Skin of body (tissue), 2 donors: Measurements from ENCODE around the gene LLGL2. TPM values are rescaled to one million over a fixed set of nuclear protein-coding genes. Genes with fewer than 3 reads are reported as not detected.
"Not testable (repeated sequence)": the region's sequence is repeated elsewhere in the genome, so short reads cannot be mapped to it uniquely, and the experiment has no call there.

Source experiments
- DNase-seq: peaks from one replicate; lab custom pipeline; 2025; lab: John Stamatoyannopoulos, UW
- total RNA-seq: library from RNA; depleted of rRNA; stranded (reverse); fragments of >200 nt; gene quantifications from one replicate; pipeline ENCODE4 v1.2.3, GENCODE V29; 2014

Gene LLGL2
- total RNA-seq, 1 donor from 2014 or later, result 17.8 TPM

GRCh38 chr17:75589919-75590303 lies 64.4 kb downstream of the LLGL2 start:
- no peak for DNase-seq

- no peak for DNase-seq
These were observed 64.8 kb downstream of the LLGL2 start for GRCh38 chr17:75590314-75590761.

- no peak for DNase-seq
These were observed 65.6 kb downstream of the LLGL2 start for GRCh38 chr17:75590849-75591721.

GRCh38 chr17:75591722-75592302 lies 66.3 kb downstream of the LLGL2 start:
- no peak for DNase-seq

- no peak for DNase-seq
These were observed 67.0 kb downstream of the LLGL2 start for GRCh38 chr17:75592348-75593020.

GRCh38 chr17:75593430-75593829 lies 67.9 kb downstream of the LLGL2 start:
- DNase-seq, result not testable (repeated sequence)

GRCh38 chr17:75594499-75595283 lies 69.2 kb downstream of the LLGL2 start:
- DNase-seq, result no peak

GRCh38 chr17:75595284-75595919 lies 69.9 kb downstream of the LLGL2 start:
- no peak for DNase-seq

GRCh38 chr17:75595920-75596313 lies 70.4 kb downstream of the LLGL2 start:
- DNase-seq, result no peak

GRCh38 chr17:75596320-75597087 lies 71.0 kb downstream of the LLGL2 start:
- no peak for DNase-seq

GRCh38 chr17:75601057-75601987 lies 75.8 kb downstream of the LLGL2 start:
- DNase-seq, result no peak

GRCh38 chr17:75602644-75603043 lies 77.1 kb downstream of the LLGL2 start:
- no peak for DNase-seq

- DNase-seq, result no peak
These were observed 77.6 kb downstream of the LLGL2 start for GRCh38 chr17:75603123-75603522.

- no peak for DNase-seq
These were observed 78.7 kb downstream of the LLGL2 start for GRCh38 chr17:75604034-75604695.

- DNase-seq, result no peak
These were observed 80.3 kb downstream of the LLGL2 start for GRCh38 chr17:75605790-75606189.

- no peak for DNase-seq
These were observed 81.6 kb downstream of the LLGL2 start for GRCh38 chr17:75607086-75607485.

- no peak for DNase-seq
These were observed 84.8 kb downstream of the LLGL2 start for GRCh38 chr17:75610103-75610984.
